Stimulated activated effector memory CD8-positive, alpha-beta T cell treated with anti-CD3 and anti-CD28 coated beads, Interleukin-12 subunit alpha, Interleukin-12 subunit beta, amount 100 ng/mL, for 72 hours (primary cell): ENCODE data around the gene KRTAP21-3.

Experiments used
- ATAC-seq: fragments of 150-1000 bp; cut with Tn5 transposase; 2 replicates; pipeline ENCODE4 v1.10.0; 2021
- DNase-seq, 2 donors: peaks; one replicate each; pipeline ENCODE4 v3.0.0; 2021 to 2022; ENCODE audit warnings: low spot score in 2 of 2
- H3K27ac Mint-ChIP-seq: one replicate; pipeline ENCODE4 v1.8.0; 2022; ENCODE audit warnings: mild to moderate bottlenecking, mixed read lengths
- H3K36me3 Mint-ChIP-seq: one replicate; pipeline ENCODE4 v1.8.0; 2022; ENCODE audit warnings: mild to moderate bottlenecking, mixed read lengths
- H3K4me1 Mint-ChIP-seq: one replicate; pipeline ENCODE4 v1.8.0; 2022; ENCODE audit warnings: mixed read lengths
- H3K4me3 Mint-ChIP-seq: one replicate; pipeline ENCODE4 v1.8.0; 2022; ENCODE audit warnings: mild to moderate bottlenecking, mixed read lengths
- H3K9me3 Mint-ChIP-seq: one replicate; pipeline ENCODE4 v1.8.0; 2022; ENCODE audit warnings: mixed read lengths

Gene KRTAP21-3

DNA sequence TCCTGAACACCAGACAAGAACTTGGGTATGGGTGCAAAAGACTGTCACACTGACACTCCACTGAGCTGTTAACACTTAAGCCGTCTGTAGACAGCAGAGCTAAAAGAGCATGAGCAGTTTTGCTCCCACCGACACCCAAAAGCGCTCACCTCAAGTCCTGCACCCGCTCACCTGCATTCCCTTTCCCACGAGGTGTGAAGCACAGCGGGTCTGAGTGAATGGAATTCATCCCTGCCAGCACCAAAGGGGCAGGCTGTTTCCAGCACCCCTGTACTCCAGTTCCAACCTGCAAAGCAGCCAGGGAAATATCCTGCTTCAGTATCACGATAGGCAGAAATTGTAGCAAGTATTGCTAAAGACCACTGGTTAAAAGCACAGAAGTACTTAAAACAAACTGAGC is 28.8 kb downstream of the KRTAP21-3 start:
- ATAC-seq, result no peak
- H3K27ac Mint-ChIP-seq, result no peak overlapping the region
- DNase-seq, result no peak
- no peaks in the 10 kb centered on the region for H3K36me3 Mint-ChIP-seq
- no peaks in the 10 kb centered on the region for H3K4me1 Mint-ChIP-seq
- no peaks in the 10 kb centered on the region for H3K9me3 Mint-ChIP-seq
- H3K4me3 Mint-ChIP-seq, result no peak overlapping the region

DNA sequence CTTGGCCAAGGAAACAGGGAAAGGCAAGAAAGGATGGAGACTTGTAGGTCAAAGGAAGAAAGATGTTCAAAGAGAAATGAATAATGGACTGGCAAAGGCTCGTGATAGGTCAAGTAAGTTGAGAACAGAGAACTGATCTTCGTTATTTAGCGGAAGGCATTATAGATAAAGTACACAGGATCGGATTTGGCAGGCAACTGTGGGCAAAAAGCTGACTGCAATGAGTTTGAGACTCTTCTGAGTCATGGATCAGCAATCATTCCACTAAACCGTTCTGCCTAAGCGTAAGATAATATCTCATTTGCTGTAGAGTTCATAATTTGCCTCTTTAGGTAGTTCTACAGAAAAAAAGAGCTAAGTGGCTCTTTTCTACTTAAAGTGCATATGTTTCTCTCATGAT is 34.1 kb downstream of the KRTAP21-3 start:
- Mint-ChIP-seq H3K27ac (no peak overlapping the region), H3K4me1 (no peaks in the 10 kb centered on the region), H3K36me3 (no peaks in the 10 kb centered on the region), H3K9me3 (peaks cover 2% of the 10 kb centered on the region), H3K4me3 (no peak overlapping the region)
- DNase-seq (no peak), ATAC-seq (no peak)

GRCh38 chr21:30680586-30680985 is 38.0 kb downstream of the KRTAP21-3 start:
- ATAC-seq (no peak), DNase-seq (no peak)
- no peaks in the 10 kb centered on the region for H3K36me3 Mint-ChIP-seq
- H3K4me3 Mint-ChIP-seq, result no peak overlapping the region
- no peak overlapping the region for H3K27ac Mint-ChIP-seq
- no peaks in the 10 kb centered on the region for H3K4me1 Mint-ChIP-seq
- H3K9me3 Mint-ChIP-seq, result peaks cover 5% of the 10 kb centered on the region

GRCh38 chr21:30676737-30677136 is 41.8 kb downstream of the KRTAP21-3 start:
- H3K36me3 Mint-ChIP-seq, result no peaks in the 10 kb centered on the region
- DNase-seq (no peak), ATAC-seq (no peak)
- peaks cover 3% of the 10 kb centered on the region for H3K9me3 Mint-ChIP-seq
- no peaks in the 10 kb centered on the region for H3K4me1 Mint-ChIP-seq
- H3K4me3 Mint-ChIP-seq, result no peak overlapping the region
- H3K27ac Mint-ChIP-seq, result no peak overlapping the region

GRCh38 chr21:30674312-30674711 is 44.3 kb downstream of the KRTAP21-3 start:
- Mint-ChIP-seq H3K27ac (no peak overlapping the region), H3K9me3 (peaks cover 3% of the 10 kb centered on the region), H3K4me3 (no peak overlapping the region), H3K4me1 (no peaks in the 10 kb centered on the region), H3K36me3 (no peaks in the 10 kb centered on the region)
- no peak for ATAC-seq
- DNase-seq, result no peak

DNA sequence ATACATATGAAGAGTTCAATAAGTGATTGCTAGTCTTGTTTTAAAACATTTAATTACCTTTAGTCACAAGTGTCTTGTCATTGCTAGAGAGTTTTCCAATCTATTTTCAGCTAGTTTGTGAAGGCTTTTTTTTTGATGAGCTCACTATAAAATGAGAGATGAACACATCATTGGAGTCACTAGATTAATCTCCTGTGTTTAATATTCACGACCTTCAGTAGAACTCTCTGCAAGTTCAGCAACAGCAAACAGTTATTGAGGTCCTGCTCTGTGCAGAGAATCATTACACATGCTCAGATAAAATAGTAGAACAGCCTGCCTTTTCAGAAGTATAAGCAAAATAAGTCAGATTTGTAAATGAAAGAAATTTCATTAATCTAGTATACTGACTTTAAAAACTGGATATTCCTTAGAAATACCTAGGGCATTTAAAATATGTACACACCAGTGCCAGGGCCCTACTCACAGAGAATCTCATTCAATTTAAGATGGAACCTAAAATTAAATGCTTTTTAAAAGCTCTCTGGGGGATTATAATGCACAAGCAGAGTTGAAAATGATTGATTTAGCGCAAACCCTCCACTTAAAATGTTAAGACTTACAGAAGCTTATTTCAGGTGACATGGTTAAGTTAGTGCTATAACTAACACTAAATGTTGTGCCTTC is 45.5 kb downstream of the KRTAP21-3 start:
- DNase-seq, result no peak
- H3K36me3 Mint-ChIP-seq, result no peaks in the 10 kb centered on the region
- H3K4me3 Mint-ChIP-seq, result no peak overlapping the region
- no peaks in the 10 kb centered on the region for H3K4me1 Mint-ChIP-seq
- H3K27ac Mint-ChIP-seq, result no peak overlapping the region
- peaks cover 3% of the 10 kb centered on the region for H3K9me3 Mint-ChIP-seq
- no peak for ATAC-seq

GRCh38 chr21:30668776-30669175 is 49.8 kb downstream of the KRTAP21-3 start:
- ATAC-seq (no peak), DNase-seq (no peak)
- H3K9me3 Mint-ChIP-seq, result no peaks in the 10 kb centered on the region
- no peaks in the 10 kb centered on the region for H3K36me3 Mint-ChIP-seq
- no peaks in the 10 kb centered on the region for H3K4me1 Mint-ChIP-seq
- H3K27ac Mint-ChIP-seq, result no peak overlapping the region
- H3K4me3 Mint-ChIP-seq, result no peak overlapping the region
